Measurements from ENCODE around the gene FARS2. TPM values are rescaled to one million over a fixed set of nuclear protein-coding genes. Genes with fewer than 3 reads are reported as not detected.

FARS2 gene
- total and polyA plus RNA-seq, 9 of the 15 experiments (the other 6 are each of a cell fraction or from before 2014, with no cell fraction given) = 16.5 to 62.2 (median 27.0) TPM

GRCh38 chr6:5541751-5542432, 280.6 kb downstream of the FARS2 start (continued):
- TF ChIP-seq, protein P1, sequence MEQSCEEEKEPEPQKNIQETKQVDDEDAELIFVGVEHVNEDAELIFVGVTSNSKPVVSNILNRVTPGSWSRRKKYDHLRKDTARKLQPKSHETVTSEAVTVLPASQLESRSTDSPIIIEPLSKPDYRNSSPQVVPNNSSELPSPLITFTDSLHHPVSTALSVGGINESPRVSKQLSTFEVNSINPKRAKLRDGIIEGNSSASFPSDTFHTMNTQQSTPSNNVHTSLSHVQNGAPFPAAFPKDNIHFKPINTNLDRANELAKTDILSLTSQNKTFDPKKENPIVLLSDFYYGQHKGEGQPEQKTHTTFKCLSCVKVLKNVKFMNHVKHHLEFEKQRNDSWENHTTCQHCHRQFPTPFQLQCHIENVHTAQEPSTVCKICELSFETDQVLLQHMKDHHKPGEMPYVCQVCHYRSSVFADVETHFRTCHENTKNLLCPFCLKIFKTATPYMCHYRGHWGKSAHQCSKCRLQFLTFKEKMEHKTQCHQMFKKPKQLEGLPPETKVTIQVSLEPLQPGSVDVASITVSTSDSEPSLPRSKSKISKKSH (CRISPR knock-in tag; IDR thresholded peaks at IDR 0.05) = no peak
- no peak for TF ChIP-seq TAF7 (tag; IDR thresholded peaks at IDR 0.05)
- TF ChIP-seq AFF4 (CRISPR knock-in tag; IDR thresholded peaks at IDR 0.05) = no peak
- TF ChIP-seq PHB2 (IDR thresholded peaks at IDR 0.05; ENCODE audit: low read depth) = no peak
- no peak for TF ChIP-seq ZNF76 (CRISPR knock-in tag; IDR thresholded peaks at IDR 0.05; ENCODE audit: borderline replicate concordance)
- TF ChIP-seq ZNF280A (IDR thresholded peaks at IDR 0.05; ENCODE audit: low read depth, partially characterized antibody) = no peak
- no peak for TF ChIP-seq SRSF9 (IDR thresholded peaks at IDR 0.05; ENCODE audit: borderline replicate concordance, low read depth, low read length)
- TF ChIP-seq BMI1 (IDR thresholded peaks at IDR 0.05; ENCODE audit: low read length) = no peak
- TF ChIP-seq GTF2A2 (tag; IDR thresholded peaks at IDR 0.05) = 0 out of 2 replicates have a peak, but pooled peaks have one; percentile 55
- no peak for TF ChIP-seq MAFF (IDR thresholded peaks at IDR 0.05; ENCODE audit: low read length)
- TF ChIP-seq ZFX (CRISPR knock-in tag; IDR thresholded peaks at IDR 0.05) = no peak
- TF ChIP-seq DPF2 (IDR thresholded peaks at IDR 0.05) = peak; percentile 65
- TF ChIP-seq FOXA3 (CRISPR knock-in tag; conservative IDR thresholded peaks at IDR 0.05 in 1 of 2, IDR thresholded peaks at IDR 0.05 in 1 of 2) = no peak
- no peak for TF ChIP-seq ARID3B (CRISPR knock-in tag; IDR thresholded peaks at IDR 0.05; ENCODE audit: borderline replicate concordance)
- no peak for TF ChIP-seq SIRT6 (IDR thresholded peaks at IDR 0.05; ENCODE audit: low read depth, low read length)
